HCEC 1CT (cell line): ENCODE data around the gene TF.
A peak's percentile ranks its signal among the peaks of the same experiment; 100 is the strongest.

ENCODE experiments used
- DNase-seq: peaks from one replicate; pipeline ENCODE4 v3.0.0-alpha.2; 2017

Gene TF

DNA sequence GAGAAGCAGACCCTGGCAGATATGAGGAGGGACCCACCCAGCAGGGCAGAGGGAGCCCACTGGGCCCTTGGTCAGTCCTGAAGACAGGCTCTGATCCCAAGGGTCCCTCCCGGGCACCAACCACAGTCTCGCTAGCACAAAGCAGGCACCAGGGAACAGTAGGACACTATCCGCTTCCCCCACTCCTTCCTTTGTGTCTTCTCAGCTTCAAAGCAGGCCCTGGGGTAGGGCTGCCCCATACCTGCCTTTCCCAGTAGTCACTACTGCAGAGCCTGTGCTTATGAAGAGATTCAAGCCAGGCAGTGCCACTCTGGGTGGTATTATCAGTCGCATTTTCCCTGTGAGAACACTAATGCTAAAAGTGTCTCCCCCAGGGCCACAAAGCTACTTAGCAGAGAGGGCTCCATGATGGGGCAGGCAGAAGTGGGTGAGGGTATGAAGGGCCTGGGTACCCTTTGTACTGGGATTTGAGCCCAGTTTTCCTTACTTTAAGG is 92.2 kb downstream of the TF start:
- no peak for DNase-seq

DNA sequence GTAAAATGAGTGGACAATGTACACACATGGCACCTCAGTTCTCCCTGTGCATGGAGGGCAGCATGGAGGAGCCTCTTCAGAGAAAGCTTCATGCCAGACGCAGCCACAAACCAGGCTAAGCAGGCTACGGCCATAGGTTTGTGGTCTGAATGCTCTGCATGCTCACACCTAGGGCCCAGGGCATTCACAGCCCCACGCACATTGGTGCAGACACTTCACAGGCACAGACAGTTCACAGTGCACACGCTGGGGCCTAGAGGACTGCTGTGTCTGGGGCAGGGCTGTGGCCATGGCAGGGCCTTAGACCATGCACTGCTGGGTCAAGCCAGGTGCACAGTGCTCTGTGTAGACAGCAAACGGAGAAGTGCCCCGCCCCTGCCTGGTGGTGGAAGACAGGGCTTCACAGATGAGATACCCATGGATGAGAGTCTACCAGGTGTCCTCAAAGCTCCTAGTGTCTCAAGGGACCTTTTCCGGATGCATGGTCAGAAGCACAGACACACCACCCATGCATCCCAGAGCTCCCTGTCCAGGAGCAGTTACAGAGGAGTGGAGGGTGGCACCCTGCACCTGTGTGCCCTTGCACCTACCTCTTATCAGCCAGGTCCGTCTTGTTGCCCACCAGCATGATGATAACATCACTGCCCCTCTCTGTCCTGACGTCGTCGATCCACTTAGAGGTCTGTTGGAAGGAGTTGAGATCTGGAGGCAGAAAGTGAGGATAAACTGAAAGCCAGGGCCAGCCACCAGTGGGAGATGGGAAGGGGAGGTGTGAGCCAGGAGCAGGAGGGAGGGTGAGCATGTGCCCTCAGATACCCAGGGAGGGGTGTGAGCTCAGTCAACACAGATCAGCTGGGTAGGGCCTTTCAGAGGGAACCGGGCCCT is 93.0 kb downstream of the TF start:
- DNase-seq, result no peak

DNA sequence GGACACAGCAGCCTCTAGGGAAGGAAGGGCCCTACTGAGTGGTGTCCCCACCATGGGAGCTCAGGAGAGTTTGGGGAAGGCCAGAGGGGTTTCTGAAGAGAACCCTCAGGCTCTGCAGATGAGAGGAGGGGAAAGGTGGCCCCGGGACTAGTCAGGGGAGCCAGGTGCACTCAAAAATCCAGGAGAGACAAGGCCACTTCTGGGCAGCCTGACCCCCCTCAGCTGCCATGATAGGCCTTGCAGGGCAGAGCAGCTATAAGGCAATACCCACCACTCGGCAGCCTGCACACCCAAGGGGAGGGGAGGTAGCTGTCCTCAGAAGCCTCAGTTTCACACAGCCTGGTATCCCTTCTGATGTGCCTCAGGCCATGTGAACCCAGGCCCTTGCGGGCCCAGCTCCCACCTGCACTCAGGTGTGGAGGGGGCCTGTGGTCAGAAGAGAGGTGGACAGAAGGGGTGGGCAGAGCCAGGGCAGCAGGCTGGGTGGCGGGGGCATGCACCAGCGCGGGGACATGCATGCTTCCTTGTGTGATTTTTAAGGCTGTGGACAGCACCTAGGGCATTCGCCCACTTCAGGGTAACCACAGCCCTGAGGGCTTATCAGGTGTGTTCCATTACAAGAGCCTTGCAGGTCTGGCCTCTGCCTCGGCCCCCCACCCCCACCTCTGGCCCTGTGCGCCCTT is 94.0 kb downstream of the TF start:
- no peak for DNase-seq

DNA sequence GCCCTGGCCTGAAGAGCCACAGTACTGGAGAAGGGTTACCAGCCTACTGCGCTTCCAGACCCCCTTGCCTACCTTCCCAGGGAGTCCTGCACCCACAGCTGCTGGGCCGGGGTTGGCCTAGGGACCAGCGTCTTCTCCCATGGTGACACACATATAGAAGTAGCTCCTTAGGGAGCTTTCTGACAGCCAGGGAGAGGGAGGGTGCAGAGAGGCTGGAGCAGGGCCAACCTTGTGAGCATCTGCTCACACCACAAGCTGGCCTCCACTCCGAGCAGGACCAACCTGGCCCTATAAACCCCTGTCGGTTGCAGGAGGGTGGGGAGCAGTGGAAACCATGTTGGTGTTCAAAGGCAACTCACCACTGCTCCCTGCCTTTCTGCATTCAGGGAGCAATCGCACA is 94.6 kb downstream of the TF start:
- no peak for DNase-seq

DNA sequence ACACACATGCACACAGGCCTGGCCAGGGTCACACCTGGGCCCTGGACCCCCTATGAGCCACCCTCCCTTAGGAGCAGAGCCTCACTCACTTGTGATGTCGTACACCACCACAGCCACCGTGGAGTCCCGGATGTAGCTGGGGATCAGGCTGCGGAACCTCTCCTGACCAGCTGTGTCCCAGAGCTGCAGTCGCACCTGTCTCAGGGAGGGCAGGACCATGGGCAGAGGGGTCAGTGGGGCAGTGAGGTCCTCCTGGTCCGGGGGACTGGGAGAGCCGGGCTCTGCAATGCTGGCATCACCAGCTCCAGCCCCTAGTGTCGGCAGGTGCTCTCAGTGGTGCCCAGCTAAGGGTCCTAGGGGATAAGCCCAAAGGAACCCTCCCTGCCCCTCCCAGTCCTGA is 95.0 kb downstream of the TF start:
- DNase-seq, result no peak

DNA sequence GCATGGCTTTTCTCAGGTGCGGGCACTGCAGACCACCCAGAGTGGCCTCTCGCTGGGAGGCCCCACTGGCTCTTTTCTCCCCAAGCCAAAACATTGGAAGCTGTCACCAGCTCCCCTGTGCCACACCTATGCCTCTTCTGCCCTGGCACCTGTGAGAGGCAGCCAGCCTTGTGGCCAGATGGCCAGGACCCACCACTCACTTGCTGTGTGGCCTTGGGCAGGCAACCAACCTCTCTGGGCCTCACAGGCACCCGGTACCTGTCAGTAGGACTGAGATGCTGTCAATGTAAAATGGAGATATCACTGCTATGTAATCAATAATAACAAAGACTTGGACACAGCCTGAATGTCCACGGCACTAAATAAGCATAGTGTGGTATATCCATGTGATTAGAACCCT is 96.0 kb downstream of the TF start:
- DNase-seq, result no peak

DNA sequence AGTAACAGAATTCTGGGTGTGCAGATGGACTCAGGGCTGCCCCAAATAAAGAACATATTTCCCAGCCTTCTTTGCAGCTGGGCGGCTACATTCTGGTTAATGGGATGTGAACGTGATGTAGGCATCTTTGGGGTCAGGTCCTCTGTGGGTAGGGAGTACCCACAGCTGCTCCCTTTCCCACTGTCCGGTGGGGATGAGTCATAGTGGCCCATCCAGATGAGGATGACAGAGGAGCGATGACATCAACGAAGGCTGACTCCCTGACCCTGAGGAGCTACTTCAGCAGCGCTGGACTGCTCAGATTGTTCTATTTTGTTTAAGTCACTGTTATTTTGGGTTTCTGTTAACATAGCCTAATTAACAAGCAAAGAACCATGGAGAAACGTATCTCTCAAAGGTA is 97.4 kb downstream of the TF start:
- DNase-seq, result peak; percentile 63

DNA sequence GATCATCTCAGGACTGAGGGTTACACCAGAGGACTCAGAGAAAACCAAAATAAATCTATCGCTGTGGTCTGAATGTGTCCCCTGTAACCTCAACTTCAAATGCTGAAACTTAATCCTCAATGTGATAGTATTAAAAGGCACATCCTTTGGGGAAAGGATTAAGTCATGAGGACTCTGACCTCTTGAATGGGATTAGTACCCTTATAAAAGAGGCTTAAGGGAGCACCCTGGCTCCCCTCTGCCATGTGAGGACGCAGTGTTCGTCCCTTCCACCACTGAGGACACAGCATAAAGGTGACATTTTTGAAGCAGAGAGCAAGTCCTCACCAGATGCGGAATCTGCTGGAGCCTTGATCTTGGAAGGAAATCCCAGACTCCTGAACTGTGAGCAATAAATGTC is 98.9 kb downstream of the TF start:
- no peak for DNase-seq
